ENCODE results near the gene SGIP1. TPM values are rescaled to one million over a fixed set of nuclear protein-coding genes. Genes with fewer than 3 reads are reported as not detected.

The SGIP1 gene
- total and polyA plus RNA-seq, 2 experiments from 2014 or later = 2.4 to 6.1 TPM

DNA sequence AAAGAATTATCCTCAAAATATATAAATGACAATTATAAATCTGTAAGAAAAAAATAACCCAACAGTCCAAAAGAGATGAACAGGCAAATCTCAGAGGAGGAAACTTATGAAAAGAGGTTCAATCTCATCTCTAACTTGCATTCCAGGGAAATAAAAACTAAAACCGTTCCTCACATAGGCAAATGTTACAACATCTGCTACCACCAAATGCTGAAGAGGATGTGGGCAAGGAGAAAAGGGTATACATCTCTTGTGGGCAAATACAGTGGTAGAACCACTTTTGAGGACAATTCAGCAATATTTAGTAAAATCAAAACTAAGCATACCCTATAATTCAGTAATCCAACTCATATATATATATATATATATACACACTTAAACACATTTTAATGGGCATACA is 33.7 kb upstream of the SGIP1 start (continued):
- TF ChIP-seq, protein P1, sequence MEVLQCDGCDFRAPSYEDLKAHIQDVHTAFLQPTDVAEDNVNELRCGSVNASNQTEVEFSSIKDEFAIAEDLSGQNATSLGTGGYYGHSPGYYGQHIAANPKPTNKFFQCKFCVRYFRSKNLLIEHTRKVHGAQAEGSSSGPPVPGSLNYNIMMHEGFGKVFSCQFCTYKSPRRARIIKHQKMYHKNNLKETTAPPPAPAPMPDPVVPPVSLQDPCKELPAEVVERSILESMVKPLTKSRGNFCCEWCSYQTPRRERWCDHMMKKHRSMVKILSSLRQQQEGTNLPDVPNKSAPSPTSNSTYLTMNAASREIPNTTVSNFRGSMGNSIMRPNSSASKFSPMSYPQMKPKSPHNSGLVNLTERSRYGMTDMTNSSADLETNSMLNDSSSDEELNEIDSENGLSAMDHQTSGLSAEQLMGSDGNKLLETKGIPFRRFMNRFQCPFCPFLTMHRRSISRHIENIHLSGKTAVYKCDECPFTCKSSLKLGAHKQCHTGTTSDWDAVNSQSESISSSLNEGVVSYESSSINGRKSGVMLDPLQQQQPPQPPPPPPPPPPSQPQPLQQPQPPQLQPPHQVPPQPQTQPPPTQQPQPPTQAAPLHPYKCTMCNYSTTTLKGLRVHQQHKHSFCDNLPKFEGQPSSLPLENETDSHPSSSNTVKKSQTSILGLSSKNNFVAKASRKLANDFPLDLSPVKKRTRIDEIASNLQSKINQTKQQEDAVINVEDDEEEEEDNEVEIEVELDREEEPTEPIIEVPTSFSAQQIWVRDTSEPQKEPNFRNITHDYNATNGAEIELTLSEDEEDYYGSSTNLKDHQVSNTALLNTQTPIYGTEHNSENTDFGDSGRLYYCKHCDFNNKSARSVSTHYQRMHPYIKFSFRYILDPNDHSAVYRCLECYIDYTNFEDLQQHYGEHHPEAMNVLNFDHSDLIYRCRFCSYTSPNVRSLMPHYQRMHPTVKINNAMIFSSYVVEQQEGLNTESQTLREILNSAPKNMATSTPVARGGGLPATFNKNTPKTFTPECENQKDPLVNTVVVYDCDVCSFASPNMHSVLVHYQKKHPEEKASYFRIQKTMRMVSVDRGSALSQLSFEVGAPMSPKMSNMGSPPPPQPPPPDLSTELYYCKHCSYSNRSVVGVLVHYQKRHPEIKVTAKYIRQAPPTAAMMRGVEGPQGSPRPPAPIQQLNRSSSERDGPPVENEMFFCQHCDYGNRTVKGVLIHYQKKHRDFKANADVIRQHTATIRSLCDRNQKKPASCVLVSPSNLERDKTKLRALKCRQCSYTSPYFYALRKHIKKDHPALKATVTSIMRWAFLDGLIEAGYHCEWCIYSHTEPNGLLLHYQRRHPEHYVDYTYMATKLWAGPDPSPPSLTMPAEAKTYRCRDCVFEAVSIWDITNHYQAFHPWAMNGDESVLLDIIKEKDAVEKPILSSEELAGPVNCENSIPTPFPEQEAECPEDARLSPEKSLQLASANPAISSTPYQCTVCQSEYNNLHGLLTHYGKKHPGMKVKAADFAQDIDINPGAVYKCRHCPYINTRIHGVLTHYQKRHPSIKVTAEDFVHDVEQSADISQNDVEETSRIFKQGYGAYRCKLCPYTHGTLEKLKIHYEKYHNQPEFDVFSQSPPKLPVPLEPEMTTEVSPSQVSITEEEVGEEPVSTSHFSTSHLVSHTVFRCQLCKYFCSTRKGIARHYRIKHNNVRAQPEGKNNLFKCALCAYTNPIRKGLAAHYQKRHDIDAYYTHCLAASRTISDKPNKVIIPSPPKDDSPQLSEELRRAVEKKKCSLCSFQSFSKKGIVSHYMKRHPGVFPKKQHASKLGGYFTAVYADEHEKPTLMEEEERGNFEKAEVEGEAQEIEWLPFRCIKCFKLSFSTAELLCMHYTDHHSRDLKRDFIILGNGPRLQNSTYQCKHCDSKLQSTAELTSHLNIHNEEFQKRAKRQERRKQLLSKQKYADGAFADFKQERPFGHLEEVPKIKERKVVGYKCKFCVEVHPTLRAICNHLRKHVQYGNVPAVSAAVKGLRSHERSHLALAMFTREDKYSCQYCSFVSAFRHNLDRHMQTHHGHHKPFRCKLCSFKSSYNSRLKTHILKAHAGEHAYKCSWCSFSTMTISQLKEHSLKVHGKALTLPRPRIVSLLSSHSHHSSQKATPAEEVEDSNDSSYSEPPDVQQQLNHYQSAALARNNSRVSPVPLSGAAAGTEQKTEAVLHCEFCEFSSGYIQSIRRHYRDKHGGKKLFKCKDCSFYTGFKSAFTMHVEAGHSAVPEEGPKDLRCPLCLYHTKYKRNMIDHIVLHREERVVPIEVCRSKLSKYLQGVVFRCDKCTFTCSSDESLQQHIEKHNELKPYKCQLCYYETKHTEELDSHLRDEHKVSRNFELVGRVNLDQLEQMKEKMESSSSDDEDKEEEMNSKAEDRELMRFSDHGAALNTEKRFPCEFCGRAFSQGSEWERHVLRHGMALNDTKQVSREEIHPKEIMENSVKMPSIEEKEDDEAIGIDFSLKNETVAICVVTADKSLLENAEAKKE (CRISPR knock-in tag; IDR thresholded peaks at IDR 0.05) = no peak
- TF ChIP-seq STAT1 (IDR thresholded peaks at IDR 0.05; ENCODE audit: unreplicated experiment) = no peak

DNA sequence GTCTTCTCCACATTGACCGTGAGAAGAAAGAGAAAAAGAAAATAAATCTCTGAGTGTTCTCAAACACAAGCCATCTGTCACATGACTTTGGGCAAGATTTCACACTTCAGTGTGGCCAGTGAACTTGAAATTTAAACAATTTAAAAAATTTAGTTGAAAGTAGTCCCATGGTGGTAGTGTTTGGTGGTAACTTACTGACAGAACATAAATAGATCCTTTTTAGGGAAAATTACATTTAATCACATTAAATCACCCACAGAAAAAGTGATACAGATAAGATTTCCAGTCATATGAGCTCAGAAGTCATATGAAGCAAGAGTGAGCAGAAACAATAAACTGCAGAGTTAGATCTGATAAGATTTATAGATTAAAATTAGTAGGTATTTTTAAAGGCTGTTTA is 31.9 kb upstream of the SGIP1 start:
- no peak for DNase-seq (ENCODE audit: low spot score)
- no peak overlapping the region for H3K27ac Mint-ChIP-seq
- TF ChIP-seq, protein P2, sequence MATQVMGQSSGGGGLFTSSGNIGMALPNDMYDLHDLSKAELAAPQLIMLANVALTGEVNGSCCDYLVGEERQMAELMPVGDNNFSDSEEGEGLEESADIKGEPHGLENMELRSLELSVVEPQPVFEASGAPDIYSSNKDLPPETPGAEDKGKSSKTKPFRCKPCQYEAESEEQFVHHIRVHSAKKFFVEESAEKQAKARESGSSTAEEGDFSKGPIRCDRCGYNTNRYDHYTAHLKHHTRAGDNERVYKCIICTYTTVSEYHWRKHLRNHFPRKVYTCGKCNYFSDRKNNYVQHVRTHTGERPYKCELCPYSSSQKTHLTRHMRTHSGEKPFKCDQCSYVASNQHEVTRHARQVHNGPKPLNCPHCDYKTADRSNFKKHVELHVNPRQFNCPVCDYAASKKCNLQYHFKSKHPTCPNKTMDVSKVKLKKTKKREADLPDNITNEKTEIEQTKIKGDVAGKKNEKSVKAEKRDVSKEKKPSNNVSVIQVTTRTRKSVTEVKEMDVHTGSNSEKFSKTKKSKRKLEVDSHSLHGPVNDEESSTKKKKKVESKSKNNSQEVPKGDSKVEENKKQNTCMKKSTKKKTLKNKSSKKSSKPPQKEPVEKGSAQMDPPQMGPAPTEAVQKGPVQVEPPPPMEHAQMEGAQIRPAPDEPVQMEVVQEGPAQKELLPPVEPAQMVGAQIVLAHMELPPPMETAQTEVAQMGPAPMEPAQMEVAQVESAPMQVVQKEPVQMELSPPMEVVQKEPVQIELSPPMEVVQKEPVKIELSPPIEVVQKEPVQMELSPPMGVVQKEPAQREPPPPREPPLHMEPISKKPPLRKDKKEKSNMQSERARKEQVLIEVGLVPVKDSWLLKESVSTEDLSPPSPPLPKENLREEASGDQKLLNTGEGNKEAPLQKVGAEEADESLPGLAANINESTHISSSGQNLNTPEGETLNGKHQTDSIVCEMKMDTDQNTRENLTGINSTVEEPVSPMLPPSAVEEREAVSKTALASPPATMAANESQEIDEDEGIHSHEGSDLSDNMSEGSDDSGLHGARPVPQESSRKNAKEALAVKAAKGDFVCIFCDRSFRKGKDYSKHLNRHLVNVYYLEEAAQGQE (IDR thresholded peaks at IDR 0.05; ENCODE audit: unreplicated experiment) = no peak
- TF ChIP-seq STAT1 (IDR thresholded peaks at IDR 0.05; ENCODE audit: unreplicated experiment) = no peak
- no peak for TF ChIP-seq ZNF331 (CRISPR knock-in tag; IDR thresholded peaks at IDR 0.05; ENCODE audit: low read depth)
- TF ChIP-seq, protein P1 (CRISPR knock-in tag; IDR thresholded peaks at IDR 0.05) = no peak

More for the DNA sequence above, 31.9 kb upstream of the SGIP1 start:
- Mint-ChIP-seq H3K36me3 (ENCODE audit: low read depth) (no peaks in the 10 kb centered on the region), H3K4me3 (no peak overlapping the region), H3K27me3 (ENCODE audit: insufficient read depth, low read depth, poor library complexity) (no peaks in the 10 kb centered on the region), H3K4me1 (no peaks in the 10 kb centered on the region), H3K9me3 (no peaks in the 10 kb centered on the region)
- no peaks in the 10 kb centered on the region for H3K79me2 ChIP-seq (replicated peaks; ENCODE audit: insufficient read depth)
- no peak overlapping the region for H3K27ac ChIP-seq (ENCODE audit: low read depth)
- no peaks in the 10 kb centered on the region for H3K9me2 ChIP-seq (ENCODE audit: insufficient read depth)
- no peak overlapping the region for H3K4me2 ChIP-seq
- H3F3A ChIP-seq (replicated peaks; ENCODE audit: low read depth) = no peaks in the 10 kb centered on the region
- H4K20me1 ChIP-seq (replicated peaks; ENCODE audit: insufficient read depth) = no peaks in the 10 kb centered on the region
- H3K4me1 ChIP-seq (ENCODE audit: insufficient read depth) = no peaks in the 10 kb centered on the region
- H2AFZ ChIP-seq = no peak overlapping the region
- no peaks in the 10 kb centered on the region for H3K36me3 ChIP-seq (ENCODE audit: insufficient read depth)
- H3K4me3 ChIP-seq = no peak overlapping the region
- ATAC-seq = no peak
- no peaks in the 10 kb centered on the region for H3K27me3 ChIP-seq (ENCODE audit: insufficient read depth)

All from GM23338 (cell line).